ENCODE data around the gene TSSC4.

Gene TSSC4

DNA sequence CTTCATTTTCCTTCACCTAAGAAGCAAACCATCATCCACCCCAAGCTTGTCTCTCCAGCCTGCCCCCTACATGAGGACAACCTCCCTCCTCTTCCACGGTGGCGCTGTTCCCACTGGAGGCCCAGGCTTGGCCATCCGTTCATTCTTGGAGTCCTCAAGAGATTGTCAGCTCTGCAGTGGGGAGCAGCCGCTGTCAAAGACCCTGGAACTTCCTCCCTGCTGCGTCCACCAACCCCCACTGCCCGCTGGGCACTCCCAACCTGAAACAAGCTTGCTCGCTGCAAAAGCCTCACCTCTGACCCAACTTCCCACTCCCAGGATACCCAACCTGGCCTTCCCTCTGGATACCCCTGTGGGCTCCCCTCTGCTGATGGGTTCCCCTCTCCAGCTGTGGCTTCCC is 33.8 kb upstream of the TSSC4 start:
- no peak for TF ChIP-seq EZH2 (IDR thresholded peaks at IDR 0.05)
- TF ChIP-seq POLR2AphosphoS5 (IDR thresholded peaks at IDR 0.05; ENCODE audit: borderline replicate concordance, low read depth, low read length) = no peak
- TF ChIP-seq FOXP2 (optimal IDR thresholded peaks at IDR 0.05; ENCODE audit: control extremely low read depth, extremely low read length, insufficient read depth) = no peak
- Histone ChIP-seq H3K4me3 (no peak overlapping the region), H3K9ac (ENCODE audit: insufficient read length) (no peak overlapping the region), H3K9me3 (ENCODE audit: low read depth, low read length) (no peaks in the 10 kb centered on the region), H3K27ac (no peak overlapping the region), H3K36me3 (ENCODE audit: insufficient read depth, low read length) (no peaks in the 10 kb centered on the region)
- DNase-seq (ENCODE audit: low read depth, low spot score) = no peak

GRCh38 chr11:2367266-2368160 is 33.0 kb upstream of the TSSC4 start:
- H3K9me3 ChIP-seq (ENCODE audit: low read depth, low read length) = no peaks in the 10 kb centered on the region
- H3K27ac ChIP-seq = no peak overlapping the region
- H3K9ac ChIP-seq (ENCODE audit: insufficient read length) = no peak overlapping the region
- no peak overlapping the region for H3K4me3 ChIP-seq
- no peaks in the 10 kb centered on the region for H3K36me3 ChIP-seq (ENCODE audit: insufficient read depth, low read length)
- no peak for DNase-seq (ENCODE audit: low read depth, low spot score)
- TF ChIP-seq FOXP2 (optimal IDR thresholded peaks at IDR 0.05; ENCODE audit: control extremely low read depth, extremely low read length, insufficient read depth) (no peak), POLR2AphosphoS5 (IDR thresholded peaks at IDR 0.05; ENCODE audit: borderline replicate concordance, low read depth, low read length) (no peak), EZH2 (IDR thresholded peaks at IDR 0.05) (no peak)

DNA sequence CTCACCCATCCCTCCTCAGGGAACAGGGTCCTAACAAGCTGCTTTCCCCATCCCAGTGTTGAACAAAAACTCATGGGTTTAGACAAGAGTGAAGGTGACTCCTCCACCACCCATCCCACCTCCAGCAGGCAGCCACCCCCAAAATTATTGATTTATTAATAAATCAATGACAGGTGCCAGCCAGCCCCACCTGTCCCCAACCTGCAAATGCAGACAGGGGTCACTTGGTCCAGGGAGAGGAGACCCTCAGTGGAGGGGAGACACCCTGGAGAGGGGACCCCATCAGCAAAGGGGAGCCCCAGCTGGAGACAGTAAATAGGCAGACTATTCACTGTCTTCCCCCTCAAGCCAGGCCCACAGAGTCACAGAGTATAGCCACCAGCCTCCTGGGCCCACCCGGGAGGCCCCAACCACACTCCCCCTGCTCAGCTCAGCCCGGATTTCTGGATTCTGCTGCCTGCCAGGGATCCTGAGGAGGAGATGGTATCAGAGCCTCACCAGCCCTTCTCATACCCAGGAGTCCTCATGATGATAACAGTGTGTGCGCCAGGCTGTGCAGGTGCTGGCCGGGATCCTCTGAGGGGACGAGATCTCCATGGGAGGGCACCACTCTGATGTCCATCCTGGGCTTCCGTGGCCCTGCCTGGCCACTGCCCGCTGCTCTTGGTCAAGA is 32.2 kb upstream of the TSSC4 start:
- H3K4me3 ChIP-seq = no peak overlapping the region
- TF ChIP-seq POLR2AphosphoS5 (IDR thresholded peaks at IDR 0.05; ENCODE audit: borderline replicate concordance, low read depth, low read length) = no peak
- no peak for TF ChIP-seq EZH2 (IDR thresholded peaks at IDR 0.05)
- no peak for TF ChIP-seq FOXP2 (optimal IDR thresholded peaks at IDR 0.05; ENCODE audit: control extremely low read depth, extremely low read length, insufficient read depth)
- H3K9me3 ChIP-seq (ENCODE audit: low read depth, low read length) = no peaks in the 10 kb centered on the region
- H3K36me3 ChIP-seq (ENCODE audit: insufficient read depth, low read length) = no peaks in the 10 kb centered on the region
- H3K9ac ChIP-seq (ENCODE audit: insufficient read length) = no peak overlapping the region
- no peak overlapping the region for H3K27ac ChIP-seq
- DNase-seq (ENCODE audit: low read depth, low spot score) = no peak

GRCh38 chr11:2368851-2369180 is 31.7 kb upstream of the TSSC4 start:
- H3K4me3 ChIP-seq = no peak overlapping the region
- no peaks in the 10 kb centered on the region for H3K9me3 ChIP-seq (ENCODE audit: low read depth, low read length)
- no peak for TF ChIP-seq FOXP2 (optimal IDR thresholded peaks at IDR 0.05; ENCODE audit: control extremely low read depth, extremely low read length, insufficient read depth)
- DNase-seq (ENCODE audit: low read depth, low spot score) = no peak
- no peaks in the 10 kb centered on the region for H3K36me3 ChIP-seq (ENCODE audit: insufficient read depth, low read length)
- H3K27ac ChIP-seq = no peak overlapping the region
- H3K9ac ChIP-seq (ENCODE audit: insufficient read length) = no peak overlapping the region

DNA sequence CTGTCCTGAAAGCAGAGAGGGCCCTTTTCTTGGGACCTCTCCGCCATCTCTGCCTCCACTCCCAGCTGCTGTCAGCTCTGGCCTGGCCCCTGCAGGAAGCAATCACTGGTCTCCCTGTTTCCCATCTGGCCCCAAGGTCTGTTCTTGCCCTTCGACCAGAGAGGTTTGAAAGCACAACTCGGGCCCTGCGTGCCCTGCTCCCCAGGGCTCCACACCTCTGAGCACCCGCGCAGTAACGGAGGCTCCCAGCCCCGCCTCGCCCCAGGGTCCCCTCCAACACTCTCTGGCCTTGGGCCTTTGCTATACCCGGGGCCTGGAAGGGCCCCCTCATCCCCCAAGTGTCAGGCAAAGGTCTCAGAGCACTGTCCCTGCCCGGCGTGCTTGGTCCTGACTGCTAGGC is 31.2 kb upstream of the TSSC4 start:
- DNase-seq (ENCODE audit: low read depth, low spot score) = no peak
- TF ChIP-seq EZH2 (IDR thresholded peaks at IDR 0.05) (no peak), POLR2AphosphoS5 (IDR thresholded peaks at IDR 0.05; ENCODE audit: borderline replicate concordance, low read depth, low read length) (no peak), FOXP2 (optimal IDR thresholded peaks at IDR 0.05; ENCODE audit: control extremely low read depth, extremely low read length, insufficient read depth) (no peak)
- Histone ChIP-seq H3K27ac (no peak overlapping the region), H3K4me3 (no peak overlapping the region), H3K9ac (ENCODE audit: insufficient read length) (no peak overlapping the region), H3K9me3 (ENCODE audit: low read depth, low read length) (no peaks in the 10 kb centered on the region), H3K36me3 (ENCODE audit: insufficient read depth, low read length) (no peaks in the 10 kb centered on the region)

DNA sequence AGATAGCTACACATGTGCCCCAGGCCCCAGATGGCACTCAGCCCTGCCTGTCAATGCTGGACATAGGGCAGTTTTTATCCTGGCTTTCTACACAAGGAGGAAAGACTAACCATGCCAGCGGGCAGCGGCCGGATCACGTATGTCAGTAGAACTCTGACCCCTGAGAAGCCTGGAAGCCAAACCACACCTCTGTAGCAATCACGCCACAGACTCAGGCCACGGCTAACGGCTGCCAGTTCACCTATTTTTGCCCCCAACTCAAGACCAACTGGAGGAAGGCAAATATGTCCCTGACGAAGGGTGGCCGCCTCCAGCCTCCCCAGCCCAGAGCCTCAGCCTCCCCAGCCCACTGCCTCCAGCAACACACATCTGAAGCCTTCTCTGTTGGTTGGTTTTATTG is 30.7 kb upstream of the TSSC4 start:
- no peaks in the 10 kb centered on the region for H3K36me3 ChIP-seq (ENCODE audit: insufficient read depth, low read length)
- no peak for DNase-seq (ENCODE audit: low read depth, low spot score)
- no peak overlapping the region for H3K9ac ChIP-seq (ENCODE audit: insufficient read length)
- no peak overlapping the region for H3K4me3 ChIP-seq
- no peaks in the 10 kb centered on the region for H3K9me3 ChIP-seq (ENCODE audit: low read depth, low read length)
- no peak overlapping the region for H3K27ac ChIP-seq
- TF ChIP-seq FOXP2 (optimal IDR thresholded peaks at IDR 0.05; ENCODE audit: control extremely low read depth, extremely low read length, insufficient read depth) = no peak
- no peak for TF ChIP-seq EZH2 (IDR thresholded peaks at IDR 0.05)
- TF ChIP-seq POLR2AphosphoS5 (IDR thresholded peaks at IDR 0.05; ENCODE audit: borderline replicate concordance, low read depth, low read length) = no peak

DNA sequence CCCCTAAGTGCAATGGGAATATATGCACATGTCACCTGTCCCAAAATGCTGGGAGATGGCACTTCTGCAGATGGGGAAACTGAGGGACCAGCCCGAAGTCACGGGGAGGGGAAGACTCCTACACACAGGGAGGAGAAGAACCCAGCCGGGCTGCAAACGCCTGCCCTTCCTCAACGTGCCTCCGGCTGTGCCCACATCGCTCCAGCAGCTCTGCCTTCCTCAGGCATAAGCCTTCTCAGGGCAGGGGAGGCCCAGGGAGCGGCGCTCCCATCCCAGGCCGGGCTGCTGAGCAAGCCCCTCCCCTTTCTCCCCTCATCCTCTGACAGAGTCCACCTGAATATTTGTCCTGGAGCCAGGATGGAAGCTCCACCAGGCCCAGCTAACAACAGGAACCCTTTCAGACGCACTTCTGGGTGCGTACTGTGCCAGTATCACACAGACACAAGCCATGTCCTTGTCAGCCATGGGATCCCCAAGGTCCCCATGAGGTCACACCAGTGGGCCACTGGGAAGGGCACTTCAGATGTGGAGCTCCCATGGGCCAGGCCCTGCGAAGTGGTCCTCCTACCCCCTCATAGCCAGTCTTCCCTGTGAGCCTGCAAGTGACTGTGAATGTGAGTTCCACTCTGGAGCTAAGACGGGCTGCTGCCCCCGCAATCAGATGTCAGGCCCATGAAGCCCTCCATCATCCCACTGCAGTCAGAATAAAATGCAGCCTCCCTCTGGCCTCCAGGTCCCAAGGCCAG is 25.9 kb upstream of the TSSC4 start:
- TF ChIP-seq EZH2 (IDR thresholded peaks at IDR 0.05) (no peak), FOXP2 (optimal IDR thresholded peaks at IDR 0.05; ENCODE audit: control extremely low read depth, extremely low read length, insufficient read depth) (no peak), POLR2AphosphoS5 (IDR thresholded peaks at IDR 0.05; ENCODE audit: borderline replicate concordance, low read depth, low read length) (no peak)
- Histone ChIP-seq H3K9me3 (ENCODE audit: low read depth, low read length) (no peaks in the 10 kb centered on the region), H3K27ac (no peak overlapping the region), H3K36me3 (ENCODE audit: insufficient read depth, low read length) (no peaks in the 10 kb centered on the region), H3K9ac (ENCODE audit: insufficient read length) (no peak overlapping the region), H3K4me3 (no peak overlapping the region)
- DNase-seq (ENCODE audit: low read depth, low spot score) = no peak

DNA sequence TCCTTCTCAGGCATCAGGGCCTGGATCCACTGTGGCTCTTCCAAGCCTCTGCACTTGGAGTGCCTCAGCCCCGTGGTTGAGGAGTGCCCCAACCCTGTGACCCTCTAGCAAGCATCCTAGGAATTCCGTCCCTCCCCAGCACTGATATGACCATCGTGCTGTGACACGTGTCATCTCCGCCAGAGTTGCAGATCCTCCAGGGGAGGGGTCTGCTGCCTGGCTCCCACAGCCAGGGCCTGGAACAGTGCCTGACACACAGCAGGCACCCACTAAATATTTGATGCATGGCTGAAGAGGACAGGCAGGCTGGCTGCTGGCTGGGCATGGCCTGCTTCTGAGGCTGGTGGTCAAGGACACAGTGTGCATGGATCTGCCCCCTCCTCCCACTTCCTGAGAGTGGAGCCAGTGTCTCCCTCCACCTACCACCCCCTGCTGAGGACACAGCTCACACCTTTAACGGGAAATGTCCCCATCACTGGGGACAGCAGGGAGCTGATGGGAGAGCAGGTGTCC is 25.2 kb upstream of the TSSC4 start:
- no peak overlapping the region for H3K4me3 ChIP-seq
- no peaks in the 10 kb centered on the region for H3K36me3 ChIP-seq (ENCODE audit: insufficient read depth, low read length)
- H3K9me3 ChIP-seq (ENCODE audit: low read depth, low read length) = no peaks in the 10 kb centered on the region
- DNase-seq (ENCODE audit: low read depth, low spot score) = no peak
- no peak for TF ChIP-seq POLR2AphosphoS5 (IDR thresholded peaks at IDR 0.05; ENCODE audit: borderline replicate concordance, low read depth, low read length)
- no peak for TF ChIP-seq EZH2 (IDR thresholded peaks at IDR 0.05)
- TF ChIP-seq FOXP2 (optimal IDR thresholded peaks at IDR 0.05; ENCODE audit: control extremely low read depth, extremely low read length, insufficient read depth) = no peak
- no peak overlapping the region for H3K9ac ChIP-seq (ENCODE audit: insufficient read length)
- H3K27ac ChIP-seq = no peak overlapping the region

Data from SK-N-MC (cell line).